Stimulated activated CD8-positive, alpha-beta memory T cell treated with anti-CD3 and anti-CD28 coated beads, Interleukin-7, amount 100 ng/mL, for 48 hours (primary cell): ENCODE measurements around the gene OAS2.

Source experiments
- DNase-seq, 2 donors: peaks; one replicate each; pipeline ENCODE4 v3.0.0-alpha.2; 2020; ENCODE audit warnings: low read depth in 1 of 2; ENCODE audit errors: extremely low read depth in 1 of 2

OAS2 gene

GRCh38 chr12:113016796-113017195, 38.5 kb downstream of the OAS2 start:
- no peak for DNase-seq

- no peak for DNase-seq
Measured at GRCh38 chr12:113019025-113019424, 40.7 kb downstream of the OAS2 start.

- no peak for DNase-seq
Measured at GRCh38 chr12:113021500-113021899, 43.2 kb downstream of the OAS2 start.

- DNase-seq = no peak
Measured at GRCh38 chr12:113022563-113023297, 44.4 kb downstream of the OAS2 start.

- no peak for DNase-seq
Measured at GRCh38 chr12:113027726-113028125, 49.4 kb downstream of the OAS2 start.

- DNase-seq = no peak
Measured at GRCh38 chr12:113030875-113031525, 52.7 kb downstream of the OAS2 start.

- DNase-seq = no peak
Measured at GRCh38 chr12:113039911-113040445, 61.7 kb downstream of the OAS2 start.

GRCh38 chr12:113040722-113041171, 62.4 kb downstream of the OAS2 start:
- DNase-seq = no peak

- no peak for DNase-seq
Measured at GRCh38 chr12:113041560-113041959, 63.2 kb downstream of the OAS2 start.

GRCh38 chr12:113043240-113043639, 64.9 kb downstream of the OAS2 start:
- DNase-seq = no peak

GRCh38 chr12:113044516-113044915, 66.2 kb downstream of the OAS2 start:
- no peak for DNase-seq

- DNase-seq = peak in 1 of 2 donors; percentile 40
Measured at GRCh38 chr12:113048716-113049127, 70.4 kb downstream of the OAS2 start.

- DNase-seq = no peak
Measured at GRCh38 chr12:113049976-113050742, 71.8 kb downstream of the OAS2 start.

- no peak for DNase-seq
Measured at GRCh38 chr12:113050795-113051194, 72.5 kb downstream of the OAS2 start.

GRCh38 chr12:113051759-113052158, 73.4 kb downstream of the OAS2 start:
- DNase-seq = no peak

GRCh38 chr12:113052326-113052725, 74.0 kb downstream of the OAS2 start:
- no peak for DNase-seq

GRCh38 chr12:113054948-113055486, 76.7 kb downstream of the OAS2 start:
- no peak for DNase-seq

GRCh38 chr12:113055594-113056380, 77.5 kb downstream of the OAS2 start:
- DNase-seq = no peak

- no peak for DNase-seq
Measured at GRCh38 chr12:113056381-113056630, 78.0 kb downstream of the OAS2 start.

- no peak for DNase-seq
Measured at GRCh38 chr12:113056631-113057488, 78.5 kb downstream of the OAS2 start, which contains the start of gene DTX1. Gene DTX1, plus strand, starts transcription at chr12:113056730. Its CDS starts 1,463 bp downstream, at chr12:113058193.
